ENCODE measurements around the gene SPP1. TPM values are rescaled to one million over a fixed set of nuclear protein-coding genes. Genes with fewer than 3 reads are reported as not detected.

Gene SPP1
- polyA plus RNA-seq, 3 donors = 0.08 TPM; not detected in 2

DNA sequence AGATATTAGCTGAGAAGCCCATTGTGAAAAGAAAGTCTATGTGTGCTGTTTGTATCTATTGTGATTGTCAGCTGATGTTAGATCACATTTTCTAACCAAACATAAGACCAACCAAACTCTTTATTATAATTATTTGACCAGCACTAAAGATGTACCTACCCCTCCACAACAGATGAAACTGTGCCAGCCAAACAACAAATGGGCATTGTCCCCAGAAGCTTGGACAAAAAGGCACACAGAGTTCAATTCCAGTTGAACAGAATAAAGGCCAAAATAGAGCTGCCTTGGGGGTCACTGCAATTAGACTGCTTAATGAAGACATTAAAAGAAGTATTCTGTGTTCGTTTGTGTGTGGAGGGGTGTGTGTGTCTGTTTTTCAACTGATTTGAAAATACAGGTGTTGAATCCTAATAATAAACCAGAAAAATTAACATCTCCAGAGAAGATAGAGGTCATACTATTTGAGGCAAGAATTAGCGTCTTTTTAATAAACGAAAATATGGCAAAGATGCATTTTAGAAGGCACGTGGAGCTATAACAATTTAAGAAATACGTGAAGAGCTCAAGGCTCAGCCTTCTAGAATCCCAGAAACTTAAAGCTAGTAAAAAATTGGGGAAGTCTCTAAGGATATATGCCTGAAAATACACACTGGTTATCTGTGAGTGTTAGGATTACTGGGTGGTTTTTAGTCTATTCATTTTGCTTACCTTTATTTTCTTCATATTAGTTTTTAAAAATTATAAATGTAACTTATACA lies 2.2 kb downstream of the SPP1 start:
- no peaks in the 10 kb centered on the region for H3K36me3 ChIP-seq (replicated peaks in 1 of 2; ENCODE audit: control insufficient read depth in 1 of 2, insufficient read depth in 2 of 2, low read length in 2 of 2)
- no peaks in the 10 kb centered on the region for H3K9me3 ChIP-seq (replicated peaks in 1 of 2; ENCODE audit: control insufficient read depth in 1 of 2, insufficient read depth in 1 of 2, low read length in 2 of 2)
- H3K4me3 Mint-ChIP-seq = no peak overlapping the region
- no peaks in the 10 kb centered on the region for H4K20me1 ChIP-seq (ENCODE audit: insufficient read depth, low read length)
- no peak for DNase-seq
- no peaks in the 10 kb centered on the region for H3K79me2 ChIP-seq (ENCODE audit: insufficient read depth, low read length)
- H2AFZ ChIP-seq (ENCODE audit: insufficient read depth, low read depth, low read length, poor library complexity, severe bottlenecking) = no peak overlapping the region
- no peak for TF ChIP-seq CTCF (IDR thresholded peaks at IDR 0.05)
- H3K36me3 Mint-ChIP-seq = no peaks in the 10 kb centered on the region
- H3K27me3 Mint-ChIP-seq (ENCODE audit: low read depth in 3 of 3) = peaks cover 5 to 15% (median 11%) of the 10 kb centered on the region in 3 donors
- H3K27ac Mint-ChIP-seq = no peak overlapping the region
- H3K4me1 ChIP-seq (ENCODE audit: control insufficient read depth in 1 of 2, insufficient read depth in 2 of 2, low read length in 2 of 2) = peaks cover 11 to 14% of the 10 kb centered on the region in 2 donors
- H3K9ac ChIP-seq (ENCODE audit: insufficient read depth, low read length, poor library complexity, severe bottlenecking) = no peak overlapping the region
- H3K9me3 Mint-ChIP-seq = no peaks in the 10 kb centered on the region
- peaks cover 13% of the 10 kb centered on the region for H3K4me1 Mint-ChIP-seq
- WGBS (ENCODE audit: insufficient coverage) = no CpG with 5 or more reads among the region's 5 CpGs
- H3K27ac ChIP-seq (ENCODE audit: low read depth in 1 of 2, low read length in 2 of 2) = no peak overlapping the region
- intact Hi-C loops (cut with micrococcal nuclease) = no loop called here
- H3K4me2 ChIP-seq (replicated peaks; ENCODE audit: extremely low read depth, low read length, poor library complexity, severe bottlenecking) = no peak overlapping the region
- H3K27me3 ChIP-seq (ENCODE audit: control insufficient read depth in 2 of 2, insufficient read depth in 2 of 2, low read length in 2 of 2) = peaks cover 8 to 15% of the 10 kb centered on the region in 2 donors
- no peak overlapping the region for H3K4me3 ChIP-seq (replicated peaks in 1 of 3; ENCODE audit: low read depth in 2 of 3, low read length in 3 of 3)

GRCh38 chr4:87978681-87979080 lies 3.2 kb downstream of the SPP1 start:
- no peaks in the 10 kb centered on the region for H3K36me3 ChIP-seq (replicated peaks in 1 of 2; ENCODE audit: control insufficient read depth in 1 of 2, insufficient read depth in 2 of 2, low read length in 2 of 2)
- peaks cover 10 to 11% of the 10 kb centered on the region in 2 donors for H3K4me1 ChIP-seq (ENCODE audit: control insufficient read depth in 1 of 2, insufficient read depth in 2 of 2, low read length in 2 of 2)
- intact Hi-C loops (cut with micrococcal nuclease) = no loop called here
- TF ChIP-seq CTCF (IDR thresholded peaks at IDR 0.05) = no peak
- no CpG with 5 or more reads among the region's 1 CpG for WGBS (ENCODE audit: insufficient coverage)
- H3K36me3 Mint-ChIP-seq = no peaks in the 10 kb centered on the region
- no peaks in the 10 kb centered on the region for H3K79me2 ChIP-seq (ENCODE audit: insufficient read depth, low read length)
- no peaks in the 10 kb centered on the region for H4K20me1 ChIP-seq (ENCODE audit: insufficient read depth, low read length)
- no peak overlapping the region for H3K4me3 ChIP-seq (replicated peaks in 1 of 3; ENCODE audit: low read depth in 2 of 3, low read length in 3 of 3)
- H3K27ac ChIP-seq (ENCODE audit: low read depth in 1 of 2, low read length in 2 of 2) = no peak overlapping the region
- H2AFZ ChIP-seq (ENCODE audit: insufficient read depth, low read depth, low read length, poor library complexity, severe bottlenecking) = no peak overlapping the region
- peaks cover 8% of the 10 kb centered on the region for H3K4me1 Mint-ChIP-seq
- peak in 1 of 3 donors; percentile 28 for DNase-seq
- H3K9me3 Mint-ChIP-seq = no peaks in the 10 kb centered on the region
- peaks cover 5 to 15% (median 7%) of the 10 kb centered on the region in 3 donors for H3K27me3 Mint-ChIP-seq (ENCODE audit: low read depth in 3 of 3)
- H3K27ac Mint-ChIP-seq = no peak overlapping the region
- no peaks in the 10 kb centered on the region for H3K9me3 ChIP-seq (replicated peaks in 1 of 2; ENCODE audit: control insufficient read depth in 1 of 2, insufficient read depth in 1 of 2, low read length in 2 of 2)
- H3K9ac ChIP-seq (ENCODE audit: insufficient read depth, low read length, poor library complexity, severe bottlenecking) = no peak overlapping the region
- no peak overlapping the region for H3K4me3 Mint-ChIP-seq
- H3K4me2 ChIP-seq (replicated peaks; ENCODE audit: extremely low read depth, low read length, poor library complexity, severe bottlenecking) = no peak overlapping the region
- peaks cover 5 to 15% of the 10 kb centered on the region in 2 donors for H3K27me3 ChIP-seq (ENCODE audit: control insufficient read depth in 2 of 2, insufficient read depth in 2 of 2, low read length in 2 of 2)

All from CD14-positive monocyte (primary cell).